OCI-LY7 (cell line): ENCODE data around the gene RBM38. TPM values are rescaled to one million over a fixed set of nuclear protein-coding genes. Genes with fewer than 3 reads are reported as not detected.

Source experiments
- BruUV-seq: library from RNA; stranded (reverse); fragments of 400-500 nt; replicated peaks from 2 replicates; lab custom pipeline; 2021; lab: Mats Ljungman, UMichigan
- CTCF ChIA-PET: fragments of 300-600 bp; sonication (Branson Sonifier 250); formaldehyde crosslinking; loops from one replicate; lab custom pipeline; 2022; ENCODE audit warnings: antibody characterized with exemption; ENCODE audit not compliant: unreplicated experiment; lab: Charles Lee
- POLR2A ChIA-PET: fragments of 300-600 bp; sonication (Branson Sonifier 250); formaldehyde crosslinking; loops from one replicate; lab custom pipeline; 2022; ENCODE audit warnings: antibody characterized with exemption; lab: Charles Lee
- DNase-seq: peaks from one replicate; pipeline ENCODE4 v3.0.0-alpha.2; 2015; ENCODE audit warnings: low spot score
- H2AFZ ChIP-seq: fragments of 200-600 bp; sonication (generic), shearing (Covaris generic); 2 replicates; pipeline ENCODE4 v1.6.1; 2014; ENCODE audit warnings: mild to moderate bottlenecking, antibody characterized with exemption, low read length, moderate library complexity
- H3K27ac ChIP-seq: fragments of 200-600 bp; sonication (generic); 2 replicates; pipeline ENCODE4 v1.5.1; 2014; ENCODE audit warnings: mixed run types, low read depth, mild to moderate bottlenecking, moderate library complexity, low read length, inconsistent platforms; ENCODE audit not compliant: poor library complexity, severe bottlenecking
- H3K36me3 ChIP-seq: fragments of 200-600 bp; sonication (generic); 2 replicates; pipeline ENCODE4 v1.6.1; 2014; ENCODE audit warnings: mild to moderate bottlenecking, antibody characterized with exemption, low read length, moderate library complexity, mixed read lengths; ENCODE audit not compliant: insufficient read depth
- H3K4me1 ChIP-seq: fragments of 200-600 bp; sonication (generic); 2 replicates; pipeline ENCODE4 v1.5.1; 2014; ENCODE audit warnings: mild to moderate bottlenecking, low read length; ENCODE audit not compliant: insufficient read depth, poor library complexity, severe bottlenecking
- H3K4me2 ChIP-seq: fragments of 200-600 bp; sonication (generic); 2 replicates; pipeline ENCODE4 v1.6.1; 2014; ENCODE audit warnings: mild to moderate bottlenecking, low read length
- H3K4me3 ChIP-seq: fragments of 200-600 bp; sonication (generic); 2 replicates; pipeline ENCODE4 v1.5.1; 2014; ENCODE audit warnings: mild to moderate bottlenecking, low read depth, low read length; ENCODE audit not compliant: poor library complexity, severe bottlenecking
- H3K79me2 ChIP-seq: fragments of 200-600 bp; sonication (generic); 2 replicates; pipeline ENCODE4 v1.6.1; 2016; ENCODE audit warnings: low read depth, mild to moderate bottlenecking, low read length, moderate library complexity, mixed read lengths; ENCODE audit not compliant: insufficient read depth
- H3K9me2 ChIP-seq: fragments of 200-600 bp; sonication (generic); 2 replicates; pipeline ENCODE4 v1.6.1; 2016; ENCODE audit warnings: mild to moderate bottlenecking, low read length, mixed read lengths; ENCODE audit not compliant: insufficient read depth
- H3K9me3 ChIP-seq: fragments of 200-600 bp; sonication (generic); 2 replicates; pipeline ENCODE4 v1.6.1; 2014; ENCODE audit warnings: mild to moderate bottlenecking, mixed run types, low read length, mixed read lengths
- H4K20me1 ChIP-seq: fragments of 200-600 bp; sonication (generic); 2 replicates; pipeline ENCODE4 v1.6.1; 2014; ENCODE audit warnings: mild to moderate bottlenecking, antibody characterized with exemption, low read length, moderate library complexity, mixed read lengths; ENCODE audit not compliant: insufficient read depth
- EZH2phosphoT487 ChIP-seq: fragments of 200-600 bp; sonication (generic); IDR thresholded peaks from 2 replicates; pipeline ENCODE4 v1.6.1; 2018; ENCODE audit warnings: low read depth, borderline replicate concordance, mild to moderate bottlenecking, mixed run types, antibody characterized with exemption, low read length, moderate library complexity, mixed read lengths
- intact Hi-C: fragments of 100-400 bp; cut with micrococcal nuclease; formaldehyde crosslinking; loops from one replicate; pipeline ENCODE4 v1.10.0; 2022; ENCODE audit not compliant: unreplicated experiment
- total RNA-seq, 2 experiments: library from RNA; depleted of rRNA in 1 of 2; stranded (reverse); fragments of >200 nt in 1 of 2; shearing (Covaris generic) in 1 of 2; gene quantifications; 2 replicates each; pipeline ENCODE4 v1.2.3, GENCODE V29; 2014 to 2022
- TF ChIP-seq, protein P1 (sequence below): fragments of 200-600 bp; sonication (generic); conservative IDR thresholded peaks from 2 replicates; pipeline ENCODE4 v1.5.1; 2014; ENCODE audit warnings: mild to moderate bottlenecking, antibody characterized with exemption, low read length, moderate library complexity, mixed read lengths

Gene RBM38
- total RNA-seq, 2 experiments from 2014 or later: 119 to 174 TPM

DNA sequence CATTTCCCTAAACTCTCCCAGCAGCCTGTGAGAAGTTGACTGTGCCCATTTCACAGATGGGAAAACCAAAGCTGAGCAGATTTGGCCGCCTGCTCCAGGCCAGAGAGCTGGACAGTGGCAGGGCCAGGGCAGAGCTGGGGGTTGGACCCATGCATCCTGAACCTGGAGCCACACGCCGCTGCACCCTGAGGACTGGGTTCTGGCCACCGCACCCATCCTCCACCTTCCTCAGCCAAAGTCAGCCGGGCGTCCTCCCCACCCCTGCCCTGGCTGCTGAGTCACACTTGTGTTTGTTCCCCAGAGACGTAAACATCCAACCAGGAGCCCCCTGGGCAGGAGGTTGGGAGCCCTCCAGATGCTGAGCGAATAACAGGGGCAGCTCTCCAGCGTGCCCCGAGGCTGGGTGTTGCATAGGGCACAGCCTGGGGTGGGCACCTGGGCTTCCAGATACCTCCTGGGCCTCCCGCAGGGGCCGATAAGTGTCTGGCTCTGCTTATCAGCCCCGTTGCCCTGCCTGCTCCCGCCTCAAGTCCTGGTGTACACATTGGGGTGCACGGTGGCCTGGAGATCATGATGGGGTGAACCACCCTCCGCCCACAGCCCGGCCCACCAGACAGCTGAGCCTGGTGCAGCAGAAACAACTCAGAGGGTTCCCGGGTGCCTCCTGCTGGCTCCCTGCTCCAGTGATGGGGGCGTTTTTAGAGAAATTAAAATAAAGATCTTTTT lies 23.8 kb downstream of the RBM38 start:
- no TSS peak for BruUV-seq
- ChIA-PET CTCF (no interaction called here), POLR2A (interaction anchor here (1.2 kb wide), 1 partner anchor 13 kb away, joined by 3 read pairs; no protein-coding TSS in a partner anchor)
- Histone ChIP-seq H3K4me2 (no peak overlapping the region), H3K4me3 (no peak overlapping the region), H3K27ac (no peak overlapping the region), H3K9me3 (no peaks in the 10 kb centered on the region), H3K4me1 (no peaks in the 10 kb centered on the region), H3K79me2 (no peaks in the 10 kb centered on the region), H4K20me1 (no peaks in the 10 kb centered on the region), H3K36me3 (peaks cover 10% of the 10 kb centered on the region), H2AFZ (no peak overlapping the region), H3K9me2 (no peaks in the 10 kb centered on the region)
- TF ChIP-seq EZH2phosphoT487: no peak
- TF ChIP-seq, protein P1, sequence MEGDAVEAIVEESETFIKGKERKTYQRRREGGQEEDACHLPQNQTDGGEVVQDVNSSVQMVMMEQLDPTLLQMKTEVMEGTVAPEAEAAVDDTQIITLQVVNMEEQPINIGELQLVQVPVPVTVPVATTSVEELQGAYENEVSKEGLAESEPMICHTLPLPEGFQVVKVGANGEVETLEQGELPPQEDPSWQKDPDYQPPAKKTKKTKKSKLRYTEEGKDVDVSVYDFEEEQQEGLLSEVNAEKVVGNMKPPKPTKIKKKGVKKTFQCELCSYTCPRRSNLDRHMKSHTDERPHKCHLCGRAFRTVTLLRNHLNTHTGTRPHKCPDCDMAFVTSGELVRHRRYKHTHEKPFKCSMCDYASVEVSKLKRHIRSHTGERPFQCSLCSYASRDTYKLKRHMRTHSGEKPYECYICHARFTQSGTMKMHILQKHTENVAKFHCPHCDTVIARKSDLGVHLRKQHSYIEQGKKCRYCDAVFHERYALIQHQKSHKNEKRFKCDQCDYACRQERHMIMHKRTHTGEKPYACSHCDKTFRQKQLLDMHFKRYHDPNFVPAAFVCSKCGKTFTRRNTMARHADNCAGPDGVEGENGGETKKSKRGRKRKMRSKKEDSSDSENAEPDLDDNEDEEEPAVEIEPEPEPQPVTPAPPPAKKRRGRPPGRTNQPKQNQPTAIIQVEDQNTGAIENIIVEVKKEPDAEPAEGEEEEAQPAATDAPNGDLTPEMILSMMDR: no peak
- intact Hi-C loops: no loop called here
- no peak for DNase-seq

GRCh38 chr20:57415771-57416170 lies 24.6 kb downstream of the RBM38 start:
- no peak overlapping the region for H3K27ac ChIP-seq
- H3K9me3 ChIP-seq: no peaks in the 10 kb centered on the region
- no peaks in the 10 kb centered on the region for H3K9me2 ChIP-seq
- BruUV-seq: no TSS peak
- ChIA-PET POLR2A (no interaction called here), CTCF (no interaction called here)
- H2AFZ ChIP-seq: no peak overlapping the region
- no peaks in the 10 kb centered on the region for H4K20me1 ChIP-seq
- H3K79me2 ChIP-seq: no peaks in the 10 kb centered on the region
- no peak overlapping the region for H3K4me2 ChIP-seq
- no peak for TF ChIP-seq EZH2phosphoT487
- TF ChIP-seq, protein P1: no peak
- intact Hi-C loops: no loop called here
- H3K4me3 ChIP-seq: no peak overlapping the region
- H3K4me1 ChIP-seq: no peaks in the 10 kb centered on the region
- DNase-seq: no peak
- H3K36me3 ChIP-seq: peaks cover 3% of the 10 kb centered on the region; the same call in 1 of the 2 replicates

DNA sequence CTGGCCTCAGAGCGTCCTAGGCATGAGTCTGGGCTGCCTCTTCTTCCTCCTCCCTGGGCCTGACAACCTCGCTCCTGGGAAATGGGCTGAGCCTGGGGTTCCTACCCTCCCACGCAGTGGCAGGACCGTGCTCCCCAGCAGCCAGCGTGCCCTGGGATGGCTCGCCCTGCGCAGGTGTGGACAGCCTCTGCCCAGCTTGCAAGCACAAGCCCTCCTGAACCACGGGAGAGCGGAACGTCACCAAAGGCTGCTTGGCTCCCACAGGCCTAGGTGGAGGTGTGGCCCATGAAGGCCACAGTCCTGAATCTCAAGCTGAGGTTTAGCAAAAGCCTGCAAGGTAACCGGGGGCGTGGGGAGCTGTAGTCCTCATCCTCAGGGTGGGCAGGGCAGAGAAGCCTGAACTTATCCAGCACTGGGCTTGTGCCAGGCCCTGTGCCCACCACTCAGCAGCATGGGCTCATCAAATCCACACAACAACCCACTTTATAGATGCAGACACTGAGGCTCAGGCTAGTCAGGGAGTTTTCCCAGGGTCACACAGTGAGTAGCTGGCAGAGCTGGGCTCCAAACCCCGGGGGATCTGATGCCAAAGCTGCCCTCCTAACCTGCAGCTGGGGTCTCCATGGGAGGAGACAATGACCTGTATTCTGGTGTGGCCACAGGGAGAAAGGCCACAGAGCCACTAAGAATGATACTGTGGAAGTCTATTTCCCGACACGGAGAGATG lies 25.3 kb downstream of the RBM38 start:
- H3K4me1 ChIP-seq: no peaks in the 10 kb centered on the region
- no peak overlapping the region for H3K4me2 ChIP-seq
- H2AFZ ChIP-seq: no peak overlapping the region
- ChIA-PET POLR2A (no interaction called here), CTCF (no interaction called here)
- H3K79me2 ChIP-seq: no peaks in the 10 kb centered on the region
- no peaks in the 10 kb centered on the region for H4K20me1 ChIP-seq
- TF ChIP-seq EZH2phosphoT487: no peak
- TF ChIP-seq, protein P1: no peak
- DNase-seq: no peak
- H3K4me3 ChIP-seq: no peak overlapping the region
- no peaks in the 10 kb centered on the region for H3K9me2 ChIP-seq
- no peak overlapping the region for H3K27ac ChIP-seq
- no TSS peak for BruUV-seq
- H3K9me3 ChIP-seq: no peaks in the 10 kb centered on the region
- intact Hi-C loops: no loop called here
- H3K36me3 ChIP-seq: no peaks in the 10 kb centered on the region
